ENCODE measurements around the gene SLC29A1. TPM values are rescaled to one million over a fixed set of nuclear protein-coding genes. Genes with fewer than 3 reads are reported as not detected.
A peak's percentile ranks its signal among the peaks of the same experiment; 100 is the strongest.

Gene SLC29A1
- total and polyA plus RNA-seq, 9 of the 15 experiments (the other 6 are each of a cell fraction or from before 2014, with no cell fraction given): 18.9 to 170 (median 57.7) TPM

DNA sequence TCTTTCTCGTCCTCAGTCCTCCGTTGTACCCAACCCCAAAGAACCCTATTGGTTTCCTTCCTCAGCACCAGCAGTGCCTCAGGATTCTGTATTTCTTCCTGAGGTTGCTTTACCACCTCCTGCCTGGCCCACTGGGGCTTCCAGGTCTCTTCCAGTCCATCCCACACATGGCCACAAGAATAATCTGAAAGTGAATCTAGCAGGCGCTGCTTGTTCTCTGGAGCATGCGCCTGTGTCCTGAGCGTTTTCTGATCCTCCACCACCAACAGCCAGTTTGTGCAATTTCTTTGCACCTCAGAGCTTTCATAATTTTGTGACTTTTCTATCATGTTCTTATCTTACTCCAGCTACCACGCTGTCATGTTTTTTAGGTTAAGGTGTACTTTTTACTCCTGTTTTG, 11.9 kb downstream of the SLC29A1 start:
- Histone ChIP-seq H3K27me3 (ENCODE audit: control insufficient read depth in 2 of 2, insufficient read depth in 2 of 2, low read length in 2 of 2) (no peaks in the 10 kb centered on the region), H3K27ac (ENCODE audit: extremely low read depth, low read depth, low read length) (no peak overlapping the region), H3K79me2 (ENCODE audit: control insufficient read depth, insufficient read depth, low read length) (no peaks in the 10 kb centered on the region), H4K20me1 (replicated peaks; ENCODE audit: control insufficient read depth, insufficient read depth, low read length) (no peaks in the 10 kb centered on the region), H3K36me3 (ENCODE audit: control insufficient read depth, insufficient read depth, low read length) (peaks cover 47% of the 10 kb centered on the region), H3K9me1 (ENCODE audit: control insufficient read depth, insufficient read depth, low read length) (no peaks in the 10 kb centered on the region), H3K9ac (ENCODE audit: insufficient read depth in 1 of 2, low read depth in 2 of 2, low read length in 2 of 2) (peak overlapping the region in 1 of 2 experiments; percentile 23; a peak in 1 of 4 replicates), H3K9me3 (replicated peaks; ENCODE audit: control insufficient read depth, insufficient read depth, low read depth, low read length) (no peaks in the 10 kb centered on the region), H3K4me3 (no peak overlapping the region), H3K4me1 (replicated peaks in 1 of 2; ENCODE audit: control insufficient read depth in 2 of 2, insufficient read depth in 2 of 2, low read length in 2 of 2) (peaks cover 16 to 33% of the 10 kb centered on the region in 2 experiments; a peak in 4 of 5 replicates), H3K4me2 (ENCODE audit: insufficient read depth, low read length) (no peak overlapping the region), H2AFZ (ENCODE audit: low read depth, low read length) (no peak overlapping the region)
- no peak for DNase-seq (ENCODE audit: extremely low read depth in 1 of 4, low spot score in 3 of 4)
- no peak for FAIRE-seq
- 76% methylated on average over 6 of the region's 6 CpGs for WGBS (ENCODE audit: insufficient coverage, low coverage, missing lambda C conversion rate)
- intact Hi-C loops (cut with micrococcal nuclease): no loop called here
- in situ Hi-C loops (cut with MboI): loop anchor here (5.0 kb wide), 1 partner anchor 63 kb away; no protein-coding TSS in a partner anchor
- TF ChIP-seq NRF1 (conservative IDR thresholded peaks at IDR 0.05 in 1 of 2, IDR thresholded peaks at IDR 0.05 in 1 of 2): peak; percentile 27 to 51; a peak in 2 of 4 replicates
- TF ChIP-seq, protein P1, sequence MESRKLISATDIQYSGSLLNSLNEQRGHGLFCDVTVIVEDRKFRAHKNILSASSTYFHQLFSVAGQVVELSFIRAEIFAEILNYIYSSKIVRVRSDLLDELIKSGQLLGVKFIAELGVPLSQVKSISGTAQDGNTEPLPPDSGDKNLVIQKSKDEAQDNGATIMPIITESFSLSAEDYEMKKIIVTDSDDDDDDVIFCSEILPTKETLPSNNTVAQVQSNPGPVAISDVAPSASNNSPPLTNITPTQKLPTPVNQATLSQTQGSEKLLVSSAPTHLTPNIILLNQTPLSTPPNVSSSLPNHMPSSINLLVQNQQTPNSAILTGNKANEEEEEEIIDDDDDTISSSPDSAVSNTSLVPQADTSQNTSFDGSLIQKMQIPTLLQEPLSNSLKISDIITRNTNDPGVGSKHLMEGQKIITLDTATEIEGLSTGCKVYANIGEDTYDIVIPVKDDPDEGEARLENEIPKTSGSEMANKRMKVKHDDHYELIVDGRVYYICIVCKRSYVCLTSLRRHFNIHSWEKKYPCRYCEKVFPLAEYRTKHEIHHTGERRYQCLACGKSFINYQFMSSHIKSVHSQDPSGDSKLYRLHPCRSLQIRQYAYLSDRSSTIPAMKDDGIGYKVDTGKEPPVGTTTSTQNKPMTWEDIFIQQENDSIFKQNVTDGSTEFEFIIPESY (CRISPR knock-in tag; IDR thresholded peaks at IDR 0.05): peak; percentile 67
- TF ChIP-seq, protein P2, sequence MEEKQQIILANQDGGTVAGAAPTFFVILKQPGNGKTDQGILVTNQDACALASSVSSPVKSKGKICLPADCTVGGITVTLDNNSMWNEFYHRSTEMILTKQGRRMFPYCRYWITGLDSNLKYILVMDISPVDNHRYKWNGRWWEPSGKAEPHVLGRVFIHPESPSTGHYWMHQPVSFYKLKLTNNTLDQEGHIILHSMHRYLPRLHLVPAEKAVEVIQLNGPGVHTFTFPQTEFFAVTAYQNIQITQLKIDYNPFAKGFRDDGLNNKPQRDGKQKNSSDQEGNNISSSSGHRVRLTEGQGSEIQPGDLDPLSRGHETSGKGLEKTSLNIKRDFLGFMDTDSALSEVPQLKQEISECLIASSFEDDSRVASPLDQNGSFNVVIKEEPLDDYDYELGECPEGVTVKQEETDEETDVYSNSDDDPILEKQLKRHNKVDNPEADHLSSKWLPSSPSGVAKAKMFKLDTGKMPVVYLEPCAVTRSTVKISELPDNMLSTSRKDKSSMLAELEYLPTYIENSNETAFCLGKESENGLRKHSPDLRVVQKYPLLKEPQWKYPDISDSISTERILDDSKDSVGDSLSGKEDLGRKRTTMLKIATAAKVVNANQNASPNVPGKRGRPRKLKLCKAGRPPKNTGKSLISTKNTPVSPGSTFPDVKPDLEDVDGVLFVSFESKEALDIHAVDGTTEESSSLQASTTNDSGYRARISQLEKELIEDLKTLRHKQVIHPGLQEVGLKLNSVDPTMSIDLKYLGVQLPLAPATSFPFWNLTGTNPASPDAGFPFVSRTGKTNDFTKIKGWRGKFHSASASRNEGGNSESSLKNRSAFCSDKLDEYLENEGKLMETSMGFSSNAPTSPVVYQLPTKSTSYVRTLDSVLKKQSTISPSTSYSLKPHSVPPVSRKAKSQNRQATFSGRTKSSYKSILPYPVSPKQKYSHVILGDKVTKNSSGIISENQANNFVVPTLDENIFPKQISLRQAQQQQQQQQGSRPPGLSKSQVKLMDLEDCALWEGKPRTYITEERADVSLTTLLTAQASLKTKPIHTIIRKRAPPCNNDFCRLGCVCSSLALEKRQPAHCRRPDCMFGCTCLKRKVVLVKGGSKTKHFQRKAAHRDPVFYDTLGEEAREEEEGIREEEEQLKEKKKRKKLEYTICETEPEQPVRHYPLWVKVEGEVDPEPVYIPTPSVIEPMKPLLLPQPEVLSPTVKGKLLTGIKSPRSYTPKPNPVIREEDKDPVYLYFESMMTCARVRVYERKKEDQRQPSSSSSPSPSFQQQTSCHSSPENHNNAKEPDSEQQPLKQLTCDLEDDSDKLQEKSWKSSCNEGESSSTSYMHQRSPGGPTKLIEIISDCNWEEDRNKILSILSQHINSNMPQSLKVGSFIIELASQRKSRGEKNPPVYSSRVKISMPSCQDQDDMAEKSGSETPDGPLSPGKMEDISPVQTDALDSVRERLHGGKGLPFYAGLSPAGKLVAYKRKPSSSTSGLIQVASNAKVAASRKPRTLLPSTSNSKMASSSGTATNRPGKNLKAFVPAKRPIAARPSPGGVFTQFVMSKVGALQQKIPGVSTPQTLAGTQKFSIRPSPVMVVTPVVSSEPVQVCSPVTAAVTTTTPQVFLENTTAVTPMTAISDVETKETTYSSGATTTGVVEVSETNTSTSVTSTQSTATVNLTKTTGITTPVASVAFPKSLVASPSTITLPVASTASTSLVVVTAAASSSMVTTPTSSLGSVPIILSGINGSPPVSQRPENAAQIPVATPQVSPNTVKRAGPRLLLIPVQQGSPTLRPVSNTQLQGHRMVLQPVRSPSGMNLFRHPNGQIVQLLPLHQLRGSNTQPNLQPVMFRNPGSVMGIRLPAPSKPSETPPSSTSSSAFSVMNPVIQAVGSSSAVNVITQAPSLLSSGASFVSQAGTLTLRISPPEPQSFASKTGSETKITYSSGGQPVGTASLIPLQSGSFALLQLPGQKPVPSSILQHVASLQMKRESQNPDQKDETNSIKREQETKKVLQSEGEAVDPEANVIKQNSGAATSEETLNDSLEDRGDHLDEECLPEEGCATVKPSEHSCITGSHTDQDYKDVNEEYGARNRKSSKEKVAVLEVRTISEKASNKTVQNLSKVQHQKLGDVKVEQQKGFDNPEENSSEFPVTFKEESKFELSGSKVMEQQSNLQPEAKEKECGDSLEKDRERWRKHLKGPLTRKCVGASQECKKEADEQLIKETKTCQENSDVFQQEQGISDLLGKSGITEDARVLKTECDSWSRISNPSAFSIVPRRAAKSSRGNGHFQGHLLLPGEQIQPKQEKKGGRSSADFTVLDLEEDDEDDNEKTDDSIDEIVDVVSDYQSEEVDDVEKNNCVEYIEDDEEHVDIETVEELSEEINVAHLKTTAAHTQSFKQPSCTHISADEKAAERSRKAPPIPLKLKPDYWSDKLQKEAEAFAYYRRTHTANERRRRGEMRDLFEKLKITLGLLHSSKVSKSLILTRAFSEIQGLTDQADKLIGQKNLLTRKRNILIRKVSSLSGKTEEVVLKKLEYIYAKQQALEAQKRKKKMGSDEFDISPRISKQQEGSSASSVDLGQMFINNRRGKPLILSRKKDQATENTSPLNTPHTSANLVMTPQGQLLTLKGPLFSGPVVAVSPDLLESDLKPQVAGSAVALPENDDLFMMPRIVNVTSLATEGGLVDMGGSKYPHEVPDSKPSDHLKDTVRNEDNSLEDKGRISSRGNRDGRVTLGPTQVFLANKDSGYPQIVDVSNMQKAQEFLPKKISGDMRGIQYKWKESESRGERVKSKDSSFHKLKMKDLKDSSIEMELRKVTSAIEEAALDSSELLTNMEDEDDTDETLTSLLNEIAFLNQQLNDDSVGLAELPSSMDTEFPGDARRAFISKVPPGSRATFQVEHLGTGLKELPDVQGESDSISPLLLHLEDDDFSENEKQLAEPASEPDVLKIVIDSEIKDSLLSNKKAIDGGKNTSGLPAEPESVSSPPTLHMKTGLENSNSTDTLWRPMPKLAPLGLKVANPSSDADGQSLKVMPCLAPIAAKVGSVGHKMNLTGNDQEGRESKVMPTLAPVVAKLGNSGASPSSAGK (IDR thresholded peaks at IDR 0.05): no peak
- BruUV-seq (replicated peaks): no TSS peak
- POLR2A ChIA-PET: interaction anchor here (1.1 to 6.0 kb wide), 4 partner anchors 12 to 62 kb away, joined by 3 to 90 read pairs (median 28); partner anchors contain the start of genes HSP90AB1, SLC29A1 and SLC35B2
- CTCF ChIA-PET (ENCODE audit: low intra/inter-chr PET ratio): interaction anchor here (3.3 kb wide), 1 partner anchor 63 kb away, joined by 26 read pairs; no protein-coding TSS in a partner anchor
- ATAC-seq: no peak
